DMS 273 treated with DMSO at 0.1 percent for 48 hours (cell line): ENCODE measurements around the gene TGFA.

Experiments used
- DNase-seq: peaks from one replicate; lab custom pipeline; 2025; lab: John Stamatoyannopoulos, UW

TGFA gene

GRCh38 chr2:70463581-70463980 lies 90.0 kb downstream of the TGFA start:
- DNase-seq, result no peak

GRCh38 chr2:70461981-70462876 lies 91.4 kb downstream of the TGFA start:
- no peak for DNase-seq

GRCh38 chr2:70461414-70461813 lies 92.2 kb downstream of the TGFA start:
- DNase-seq, result no peak

GRCh38 chr2:70460333-70460732 lies 93.3 kb downstream of the TGFA start:
- DNase-seq, result no peak

GRCh38 chr2:70458661-70459060 lies 95.0 kb downstream of the TGFA start:
- DNase-seq, result no peak

GRCh38 chr2:70456585-70457495 lies 96.8 kb downstream of the TGFA start:
- no peak for DNase-seq

- no peak for DNase-seq
Measured at GRCh38 chr2:70454936-70455544, 98.6 kb downstream of the TGFA start.

GRCh38 chr2:70450641-70451250 lies 102.9 kb downstream of the TGFA start:
- DNase-seq, result no peak

- DNase-seq, result no peak
Measured at GRCh38 chr2:70448041-70448440, 105.6 kb downstream of the TGFA start.

GRCh38 chr2:70443726-70444125 lies 109.9 kb downstream of the TGFA start:
- DNase-seq, result no peak

GRCh38 chr2:70443078-70443465 lies 110.6 kb downstream of the TGFA start:
- DNase-seq, result no peak

- no peak for DNase-seq
Measured at GRCh38 chr2:70442301-70443077, 111.1 kb downstream of the TGFA start.

- no peak for DNase-seq
Measured at GRCh38 chr2:70440621-70441020, 113.0 kb downstream of the TGFA start.

- no peak for DNase-seq
Measured at GRCh38 chr2:70435138-70435537, 118.5 kb downstream of the TGFA start.

- DNase-seq, result no peak
Measured at GRCh38 chr2:70433315-70433714, 120.3 kb downstream of the TGFA start.

- DNase-seq, result no peak
Measured at GRCh38 chr2:70431716-70432347, 121.8 kb downstream of the TGFA start.

GRCh38 chr2:70426341-70426740 lies 127.3 kb downstream of the TGFA start:
- DNase-seq, result no peak

- DNase-seq, result no peak
Measured at GRCh38 chr2:70425682-70426301, 127.8 kb downstream of the TGFA start.

- no peak for DNase-seq
Measured at GRCh38 chr2:70420740-70421139, 132.9 kb downstream of the TGFA start.

GRCh38 chr2:70420143-70420542 lies 133.5 kb downstream of the TGFA start:
- no peak for DNase-seq
